Cortex of kidney (tissue), 1 donor: ENCODE measurements around the gene VPS13C.
"Not testable (repeated sequence)": the region's sequence is repeated elsewhere in the genome, so short reads cannot be mapped to it uniquely, and the experiment has no call there.

Source experiments
- DNase-seq: peaks from one replicate; lab custom pipeline; 2025; lab: John Stamatoyannopoulos, UW

Gene VPS13C

GRCh38 chr15:62047282-62047827 lies 12.9 kb downstream of the VPS13C start:
- no peak for DNase-seq

- DNase-seq, result no peak
Measured at GRCh38 chr15:62046078-62046743, 14.0 kb downstream of the VPS13C start.

- DNase-seq, result no peak
Measured at GRCh38 chr15:62035256-62035924, 24.9 kb downstream of the VPS13C start.

- no peak for DNase-seq
Measured at GRCh38 chr15:62027916-62028315, 32.3 kb downstream of the VPS13C start.

- DNase-seq, result no peak
Measured at GRCh38 chr15:62027263-62027565, 33.0 kb downstream of the VPS13C start.

GRCh38 chr15:62026487-62027262 lies 33.6 kb downstream of the VPS13C start:
- no peak for DNase-seq

- no peak for DNase-seq
Measured at GRCh38 chr15:62021991-62022600, 38.2 kb downstream of the VPS13C start.

GRCh38 chr15:62020576-62021160 lies 39.6 kb downstream of the VPS13C start:
- no peak for DNase-seq

GRCh38 chr15:62005354-62005753 lies 54.9 kb downstream of the VPS13C start:
- DNase-seq, result not testable (repeated sequence)

GRCh38 chr15:61997786-61998185 lies 62.5 kb downstream of the VPS13C start:
- DNase-seq, result no peak

GRCh38 chr15:61996056-61996635 lies 64.1 kb downstream of the VPS13C start:
- DNase-seq, result no peak

- no peak for DNase-seq
Measured at GRCh38 chr15:61994216-61994615, 66.0 kb downstream of the VPS13C start.

- DNase-seq, result no peak
Measured at GRCh38 chr15:61992518-61992917, 67.7 kb downstream of the VPS13C start.

GRCh38 chr15:61989667-61990066 lies 70.6 kb downstream of the VPS13C start:
- DNase-seq, result no peak

- DNase-seq, result no peak
Measured at GRCh38 chr15:61987824-61988223, 72.4 kb downstream of the VPS13C start.

GRCh38 chr15:61983081-61983480 lies 77.2 kb downstream of the VPS13C start:
- no peak for DNase-seq

- DNase-seq, result no peak
Measured at GRCh38 chr15:61978225-61978624, 82.0 kb downstream of the VPS13C start.

- DNase-seq, result no peak
Measured at GRCh38 chr15:61974759-61975158, 85.5 kb downstream of the VPS13C start.

GRCh38 chr15:61974118-61974517 lies 86.1 kb downstream of the VPS13C start:
- no peak for DNase-seq

- DNase-seq, result no peak
Measured at GRCh38 chr15:61951949-61952348, 108.3 kb downstream of the VPS13C start.

- DNase-seq, result no peak
Measured at GRCh38 chr15:61946778-61947177, 113.5 kb downstream of the VPS13C start.

GRCh38 chr15:61943992-61944391 lies 116.3 kb downstream of the VPS13C start:
- DNase-seq, result no peak
